ENCODE data around the gene ZBTB48.
"Not testable (repeated sequence)": the region's sequence is repeated elsewhere in the genome, so short reads cannot be mapped to it uniquely, and the experiment has no call there.

ZBTB48 gene

DNA sequence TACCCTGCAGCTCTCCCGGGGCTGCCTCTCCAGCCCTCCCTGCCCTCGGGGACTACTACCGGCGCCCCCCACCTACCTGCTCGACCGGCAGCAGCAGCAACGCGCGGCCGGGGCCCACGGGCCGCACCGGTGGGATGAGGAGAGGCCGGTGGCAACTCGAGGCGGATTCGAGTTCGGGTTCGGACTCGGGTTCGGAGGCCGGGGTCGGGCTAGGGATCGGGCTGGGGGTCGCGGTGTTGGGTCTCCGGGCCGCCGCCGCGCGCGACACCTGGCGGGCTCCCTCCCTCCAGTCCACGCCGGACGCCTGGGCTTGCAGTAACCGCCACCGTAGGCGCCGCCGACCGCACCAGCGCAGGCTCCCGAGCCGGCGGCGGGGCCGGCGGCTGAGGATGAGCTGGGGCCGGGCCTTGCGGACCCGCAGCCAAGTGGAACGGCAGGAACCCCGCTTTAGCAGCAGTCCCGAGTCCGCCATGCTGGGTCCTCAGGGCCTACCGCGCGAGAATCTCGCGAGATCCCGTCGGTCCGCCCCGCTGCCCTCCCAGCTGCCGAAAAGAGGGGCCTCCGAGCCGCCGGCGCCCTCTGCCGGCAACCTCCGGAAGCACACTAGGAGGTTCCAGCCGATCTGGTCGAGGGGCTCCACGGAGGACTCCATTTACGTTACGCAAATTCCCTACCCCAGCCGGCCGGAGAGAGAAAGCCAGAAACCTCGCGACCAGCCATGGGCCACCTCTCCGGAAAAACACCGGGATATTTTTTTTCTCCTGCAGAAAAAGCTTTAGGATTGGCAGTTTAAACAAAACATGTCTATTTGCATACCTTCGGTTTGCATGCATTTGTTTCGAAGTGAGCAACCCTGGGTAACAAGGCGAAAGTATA is 25.5 kb upstream of the ZBTB48 start, which contains the start of gene NOL9:
TSS of gene NOL9 (minus strand) at position 483 of the 876 bp plus-strand sequence. CDS start at position 472, 11 bp downstream.
- H3K27me3 ChIP-seq (ENCODE audit: control insufficient read depth, insufficient read depth, low read length), result no peaks in the 10 kb centered on the region
- peak within 1 kb of the TSS; percentile 89 for H3K4me3 ChIP-seq (ENCODE audit: low read length)
- H3K9ac ChIP-seq (ENCODE audit: low read length), result peak within 1 kb of the TSS; percentile 91
- peaks cover 11% of the 10 kb centered on the region for H3K36me3 ChIP-seq (ENCODE audit: control insufficient read depth, low read depth, low read length)
- no peak within 1 kb of the TSS for H3K27ac ChIP-seq (ENCODE audit: low read length)
- H3K4me1 ChIP-seq (ENCODE audit: control insufficient read depth, low read depth, low read length), result peaks cover 12% of the 10 kb centered on the region
- H3K9me3 ChIP-seq (ENCODE audit: control insufficient read depth, low read depth, low read length), result no peaks in the 10 kb centered on the region

DNA sequence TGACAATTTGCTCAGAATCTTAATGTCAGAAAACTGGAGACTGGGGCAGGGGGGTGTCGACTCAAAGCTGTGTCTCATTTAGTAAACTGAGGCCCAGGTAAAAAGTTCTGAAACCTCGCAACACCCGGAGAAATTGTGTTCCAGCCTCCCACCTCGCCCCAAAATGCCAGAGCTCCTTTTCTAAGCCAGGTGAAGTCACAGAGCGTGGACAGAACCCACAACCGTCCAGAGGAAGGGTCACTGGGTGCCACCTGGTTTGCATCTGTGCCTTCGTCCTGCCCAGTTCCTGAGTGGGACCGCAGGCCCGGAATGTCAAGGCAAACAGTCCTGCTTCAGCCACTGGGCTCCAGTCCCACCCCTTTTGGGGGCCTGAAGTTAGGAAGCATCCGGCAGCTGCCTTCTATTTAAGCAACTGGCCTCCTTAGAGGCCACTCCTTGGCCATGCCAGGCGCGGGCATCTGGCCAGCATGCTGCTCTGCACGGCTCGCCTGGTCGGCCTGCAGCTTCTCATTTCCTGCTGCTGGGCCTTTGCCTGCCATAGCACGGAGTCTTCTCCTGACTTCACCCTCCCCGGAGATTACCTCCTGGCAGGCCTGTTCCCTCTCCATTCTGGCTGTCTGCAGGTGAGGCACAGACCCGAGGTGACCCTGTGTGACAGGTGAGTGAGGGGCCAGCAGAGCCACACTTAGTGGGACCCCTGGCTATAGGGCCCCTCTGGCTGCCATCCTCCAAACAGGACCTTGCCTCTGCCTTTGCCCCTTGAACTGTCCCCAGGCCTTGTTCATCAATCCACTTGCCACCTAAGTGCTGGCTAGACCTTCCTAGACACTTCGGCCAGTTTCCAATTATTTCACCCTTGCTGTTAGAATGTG is 24.7 kb upstream of the ZBTB48 start, which contains the start of gene TAS1R1:
TSS of gene TAS1R1 (plus strand) at position 401 of the 872 bp plus-strand sequence. CDS start at position 468, 67 bp downstream.
- Histone ChIP-seq H3K4me3 (ENCODE audit: low read length) (peak within 1 kb of the TSS; percentile 89), H3K27me3 (ENCODE audit: control insufficient read depth, insufficient read depth, low read length) (no peaks in the 10 kb centered on the region), H3K9ac (ENCODE audit: low read length) (peak within 1 kb of the TSS; percentile 91), H3K4me1 (ENCODE audit: control insufficient read depth, low read depth, low read length) (peaks cover 12% of the 10 kb centered on the region), H3K36me3 (ENCODE audit: control insufficient read depth, low read depth, low read length) (peaks cover 3% of the 10 kb centered on the region), H3K27ac (ENCODE audit: low read length) (no peak within 1 kb of the TSS), H3K9me3 (ENCODE audit: control insufficient read depth, low read depth, low read length) (no peaks in the 10 kb centered on the region)

DNA sequence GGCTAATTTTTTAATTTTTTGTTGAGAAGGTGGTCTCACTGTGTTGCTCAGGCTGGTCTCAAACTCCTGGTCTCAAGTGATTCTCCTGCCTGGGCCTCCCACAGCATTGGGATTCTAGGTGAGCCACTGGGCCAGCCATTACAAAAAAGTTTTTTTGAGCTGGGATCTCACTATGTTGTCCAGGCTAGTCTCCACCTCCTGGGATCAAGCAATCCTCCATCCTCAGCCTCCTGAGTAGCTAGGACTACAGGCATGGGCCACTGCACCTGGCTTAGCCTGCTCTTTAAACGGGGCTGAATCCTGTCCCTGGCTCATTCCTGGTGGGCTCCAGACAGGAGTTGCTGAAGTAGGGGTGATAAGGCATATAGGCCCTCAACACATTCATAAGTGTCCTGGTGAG is 22.2 kb upstream of the ZBTB48 start:
- Histone ChIP-seq H3K4me1 (ENCODE audit: control insufficient read depth, low read depth, low read length) (peaks cover 12% of the 10 kb centered on the region), H3K36me3 (ENCODE audit: control insufficient read depth, low read depth, low read length) (no peaks in the 10 kb centered on the region), H3K27me3 (ENCODE audit: control insufficient read depth, insufficient read depth, low read length) (no peaks in the 10 kb centered on the region), H3K27ac (ENCODE audit: low read length) (no peak overlapping the region), H3K9me3 (ENCODE audit: control insufficient read depth, low read depth, low read length) (no peaks in the 10 kb centered on the region), H3K9ac (ENCODE audit: low read length) (no peak overlapping the region), H3K4me3 (ENCODE audit: low read length) (no peak overlapping the region)

DNA sequence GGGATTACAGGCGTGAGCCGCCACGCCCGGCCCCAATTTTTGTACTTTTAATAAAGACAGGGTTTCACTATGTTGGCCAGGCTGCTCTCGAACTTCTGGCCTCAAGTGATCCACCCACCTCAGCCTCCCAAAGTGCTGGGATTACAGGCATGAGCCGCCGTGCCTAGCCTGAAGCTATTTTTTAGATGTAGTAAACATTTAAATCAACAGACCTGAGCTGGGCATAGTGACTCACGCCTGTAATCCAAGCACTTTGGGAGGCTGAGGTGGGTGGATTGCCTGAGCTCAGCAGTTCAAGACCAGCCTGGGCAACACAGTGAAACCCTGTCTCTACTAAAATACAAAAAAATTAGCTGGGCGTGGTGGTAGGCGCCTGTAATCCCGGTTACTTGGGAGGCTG is 20.6 kb upstream of the ZBTB48 start:
- H3K9me3 ChIP-seq (ENCODE audit: control insufficient read depth, low read depth, low read length); H3K4me3 ChIP-seq (ENCODE audit: low read length); H3K36me3 ChIP-seq (ENCODE audit: control insufficient read depth, low read depth, low read length); H3K27ac ChIP-seq (ENCODE audit: low read length); H3K4me1 ChIP-seq (ENCODE audit: control insufficient read depth, low read depth, low read length); H3K27me3 ChIP-seq (ENCODE audit: control insufficient read depth, insufficient read depth, low read length); H3K9ac ChIP-seq (ENCODE audit: low read length): not testable (repeated sequence)

DNA sequence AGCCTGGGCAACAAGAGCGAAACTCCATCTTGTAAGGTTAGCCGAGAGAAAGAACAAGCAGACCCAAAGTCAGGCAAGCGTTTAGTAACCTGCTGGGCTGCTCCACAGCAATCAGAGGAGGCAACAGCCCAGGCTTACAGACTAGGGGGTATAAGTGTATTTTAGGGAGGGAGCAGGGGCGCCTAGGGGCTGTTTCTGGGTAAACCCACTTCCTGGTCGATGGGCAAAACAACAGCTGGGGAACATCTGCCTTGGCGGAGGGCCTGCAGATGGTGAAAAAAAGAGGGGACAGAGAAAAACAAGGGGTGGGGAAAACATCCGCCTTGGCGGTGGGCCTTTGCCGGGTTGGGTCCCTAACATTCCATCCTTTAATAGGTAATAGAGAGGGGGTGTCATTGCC is 19.5 kb upstream of the ZBTB48 start:
- Histone ChIP-seq H3K27me3 (ENCODE audit: control insufficient read depth, insufficient read depth, low read length) (no peaks in the 10 kb centered on the region), H3K36me3 (ENCODE audit: control insufficient read depth, low read depth, low read length) (no peaks in the 10 kb centered on the region), H3K9ac (ENCODE audit: low read length) (no peak overlapping the region), H3K4me1 (ENCODE audit: control insufficient read depth, low read depth, low read length) (no peaks in the 10 kb centered on the region), H3K27ac (ENCODE audit: low read length) (no peak overlapping the region), H3K4me3 (ENCODE audit: low read length) (no peak overlapping the region), H3K9me3 (ENCODE audit: control insufficient read depth, low read depth, low read length) (no peaks in the 10 kb centered on the region)

DNA sequence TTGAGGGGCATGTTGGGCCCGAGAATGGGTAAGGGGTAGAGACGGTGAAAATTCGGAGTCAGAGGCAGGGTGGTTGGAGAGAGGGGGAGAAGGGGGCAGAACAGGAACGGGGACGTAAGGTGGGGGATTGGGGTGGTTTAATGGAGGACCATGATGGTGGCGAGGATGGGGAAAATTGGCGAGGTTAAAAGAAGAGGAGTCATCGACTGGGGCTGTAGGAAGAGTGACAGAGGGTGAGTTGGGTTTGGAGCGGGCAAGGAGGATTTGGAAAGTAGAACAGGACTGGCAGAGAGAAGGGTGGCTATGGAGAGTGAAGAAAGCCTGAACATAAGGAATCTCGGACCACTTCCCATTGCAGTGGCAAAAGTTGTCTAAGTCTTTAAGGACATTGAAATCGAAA is 10.8 kb upstream of the ZBTB48 start:
- H3K9me3 ChIP-seq (ENCODE audit: control insufficient read depth, low read depth, low read length), result no peaks in the 10 kb centered on the region
- H3K4me3 ChIP-seq (ENCODE audit: low read length), result no peak overlapping the region
- H3K36me3 ChIP-seq (ENCODE audit: control insufficient read depth, low read depth, low read length), result no peaks in the 10 kb centered on the region
- no peaks in the 10 kb centered on the region for H3K4me1 ChIP-seq (ENCODE audit: control insufficient read depth, low read depth, low read length)
- no peaks in the 10 kb centered on the region for H3K27me3 ChIP-seq (ENCODE audit: control insufficient read depth, insufficient read depth, low read length)
- no peak overlapping the region for H3K9ac ChIP-seq (ENCODE audit: low read length)
- H3K27ac ChIP-seq (ENCODE audit: low read length), result no peak overlapping the region

DNA sequence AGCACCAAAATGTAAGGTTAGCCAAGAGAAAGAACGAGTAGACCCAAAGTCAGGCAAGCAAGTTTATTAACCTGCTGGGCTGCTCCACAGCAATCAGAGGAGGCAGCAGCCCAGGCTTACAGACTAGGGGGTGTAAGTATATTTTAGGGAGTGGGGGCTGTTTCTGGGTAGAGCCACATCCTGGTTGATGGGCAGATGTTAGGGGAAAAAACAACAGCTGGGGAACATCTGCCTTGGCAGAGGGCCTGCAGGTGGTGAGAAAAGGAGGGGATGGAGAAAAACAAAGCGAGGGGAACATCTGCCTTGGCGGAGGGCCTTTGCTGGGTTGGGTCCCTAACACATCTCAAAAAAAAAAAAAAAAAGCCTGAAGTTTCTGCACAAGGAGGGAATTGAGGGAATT is 9.7 kb upstream of the ZBTB48 start:
- no peak overlapping the region for H3K4me3 ChIP-seq (ENCODE audit: low read length)
- H3K27me3 ChIP-seq (ENCODE audit: control insufficient read depth, insufficient read depth, low read length), result no peaks in the 10 kb centered on the region
- H3K9ac ChIP-seq (ENCODE audit: low read length), result no peak overlapping the region
- no peak overlapping the region for H3K27ac ChIP-seq (ENCODE audit: low read length)
- H3K36me3 ChIP-seq (ENCODE audit: control insufficient read depth, low read depth, low read length), result no peaks in the 10 kb centered on the region
- no peaks in the 10 kb centered on the region for H3K4me1 ChIP-seq (ENCODE audit: control insufficient read depth, low read depth, low read length)
- H3K9me3 ChIP-seq (ENCODE audit: control insufficient read depth, low read depth, low read length), result no peaks in the 10 kb centered on the region

DNA sequence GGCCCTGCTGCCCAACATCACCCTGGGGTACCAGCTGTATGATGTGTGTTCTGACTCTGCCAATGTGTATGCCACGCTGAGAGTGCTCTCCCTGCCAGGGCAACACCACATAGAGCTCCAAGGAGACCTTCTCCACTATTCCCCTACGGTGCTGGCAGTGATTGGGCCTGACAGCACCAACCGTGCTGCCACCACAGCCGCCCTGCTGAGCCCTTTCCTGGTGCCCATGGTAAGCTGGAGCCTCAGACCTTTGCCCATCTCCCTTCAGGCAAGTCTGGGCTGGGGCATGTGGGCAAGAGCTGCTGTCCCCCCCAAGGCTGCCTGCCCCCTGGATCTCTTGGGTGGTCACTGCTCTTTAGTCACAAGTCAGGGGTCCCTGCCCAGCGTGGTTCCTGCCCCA is 8.8 kb upstream of the ZBTB48 start:
- Histone ChIP-seq H3K4me3 (ENCODE audit: low read length) (no peak overlapping the region), H3K4me1 (ENCODE audit: control insufficient read depth, low read depth, low read length) (no peaks in the 10 kb centered on the region), H3K36me3 (ENCODE audit: control insufficient read depth, low read depth, low read length) (no peaks in the 10 kb centered on the region), H3K9me3 (ENCODE audit: control insufficient read depth, low read depth, low read length) (no peaks in the 10 kb centered on the region), H3K27ac (ENCODE audit: low read length) (no peak overlapping the region), H3K27me3 (ENCODE audit: control insufficient read depth, insufficient read depth, low read length) (no peaks in the 10 kb centered on the region), H3K9ac (ENCODE audit: low read length) (no peak overlapping the region)

DNA sequence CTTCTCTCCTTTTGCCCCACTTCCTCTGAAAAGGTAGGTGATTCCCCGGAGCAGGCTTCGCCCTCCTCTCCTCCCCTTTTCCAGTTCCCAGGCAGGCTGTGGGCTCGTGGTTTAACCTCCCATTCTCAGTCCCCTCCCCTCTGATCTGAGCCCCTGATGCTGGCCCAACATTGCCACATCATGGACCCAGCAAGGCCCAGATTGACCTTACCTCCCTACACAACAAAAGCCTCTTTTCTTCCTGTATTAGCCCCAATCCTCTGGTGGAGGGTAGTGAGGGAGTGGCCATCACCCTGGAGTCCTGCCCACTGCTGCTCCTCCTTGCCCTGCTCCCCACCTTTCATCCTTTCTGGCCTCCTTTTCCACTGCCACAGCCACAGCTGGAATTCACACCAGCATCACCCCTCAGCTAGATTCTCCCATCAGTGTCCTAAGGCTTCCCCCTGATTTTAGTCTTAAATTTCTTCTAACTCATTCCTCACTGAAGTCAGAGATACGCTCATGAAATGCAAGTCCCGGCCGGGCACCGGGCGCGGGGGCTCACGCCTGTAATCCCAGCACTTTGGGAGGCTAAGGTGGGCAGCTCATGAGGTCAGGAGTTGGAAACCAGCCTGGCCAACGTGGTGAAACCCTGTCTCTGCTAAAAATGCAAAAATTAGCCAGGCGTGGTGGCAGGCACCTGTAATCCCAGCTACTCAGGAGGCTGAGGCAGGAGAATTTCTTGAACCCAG is 7.0 kb upstream of the ZBTB48 start:
- no peaks in the 10 kb centered on the region for H3K27me3 ChIP-seq (ENCODE audit: control insufficient read depth, insufficient read depth, low read length)
- no peak overlapping the region for H3K4me3 ChIP-seq (ENCODE audit: low read length)

DNA sequence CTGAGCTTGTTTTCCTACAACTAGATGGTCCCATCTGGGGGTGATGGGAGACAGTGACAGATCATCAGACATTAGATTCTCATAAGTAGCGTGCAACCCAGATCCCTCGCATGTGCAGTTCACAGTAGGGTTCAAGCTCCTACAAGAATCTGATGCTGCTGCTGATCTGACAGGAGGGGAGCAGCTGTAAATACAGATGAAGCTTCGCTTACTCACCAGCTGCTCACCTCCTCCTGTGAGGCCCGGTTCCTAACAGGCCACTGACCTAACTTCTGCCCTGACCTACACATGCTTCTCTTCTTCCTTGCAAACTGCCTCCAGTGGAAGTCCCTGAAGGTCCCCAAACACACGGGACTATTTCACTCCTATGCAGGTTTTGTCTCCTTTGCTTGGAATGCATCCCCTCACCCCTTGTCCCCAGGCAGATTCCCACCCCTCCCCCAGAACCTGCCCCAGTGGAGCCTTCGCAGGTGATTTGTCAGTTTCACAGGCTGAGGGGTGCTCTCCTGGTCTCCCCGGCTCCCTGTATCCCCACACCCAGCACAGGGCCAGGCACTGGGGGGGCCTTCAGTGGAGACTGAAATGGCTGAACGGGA is 5.7 kb upstream of the ZBTB48 start:
- Histone ChIP-seq H3K4me1 (ENCODE audit: control insufficient read depth, low read depth, low read length) (no peaks in the 10 kb centered on the region), H3K4me3 (ENCODE audit: low read length) (no peak overlapping the region), H3K27me3 (ENCODE audit: control insufficient read depth, insufficient read depth, low read length) (no peaks in the 10 kb centered on the region), H3K27ac (ENCODE audit: low read length) (no peak overlapping the region), H3K9ac (ENCODE audit: low read length) (no peak overlapping the region), H3K36me3 (ENCODE audit: control insufficient read depth, low read depth, low read length) (no peaks in the 10 kb centered on the region), H3K9me3 (ENCODE audit: control insufficient read depth, low read depth, low read length) (no peaks in the 10 kb centered on the region)

More for the DNA sequence above, 7.0 kb upstream of the ZBTB48 start:
- Histone ChIP-seq H3K36me3 (ENCODE audit: control insufficient read depth, low read depth, low read length) (no peaks in the 10 kb centered on the region), H3K27ac (ENCODE audit: low read length) (no peak overlapping the region), H3K4me1 (ENCODE audit: control insufficient read depth, low read depth, low read length) (no peaks in the 10 kb centered on the region), H3K9me3 (ENCODE audit: control insufficient read depth, low read depth, low read length) (no peaks in the 10 kb centered on the region), H3K9ac (ENCODE audit: low read length) (no peak overlapping the region)

DNA sequence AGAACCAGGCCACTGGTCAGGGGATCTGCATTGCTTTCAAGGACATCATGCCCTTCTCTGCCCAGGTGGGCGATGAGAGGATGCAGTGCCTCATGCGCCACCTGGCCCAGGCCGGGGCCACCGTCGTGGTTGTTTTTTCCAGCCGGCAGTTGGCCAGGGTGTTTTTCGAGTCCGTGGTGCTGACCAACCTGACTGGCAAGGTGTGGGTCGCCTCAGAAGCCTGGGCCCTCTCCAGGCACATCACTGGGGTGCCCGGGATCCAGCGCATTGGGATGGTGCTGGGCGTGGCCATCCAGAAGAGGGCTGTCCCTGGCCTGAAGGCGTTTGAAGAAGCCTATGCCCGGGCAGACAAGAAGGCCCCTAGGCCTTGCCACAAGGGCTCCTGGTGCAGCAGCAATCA is 5.0 kb upstream of the ZBTB48 start:
- H3K9me3 ChIP-seq (ENCODE audit: control insufficient read depth, low read depth, low read length), result no peaks in the 10 kb centered on the region
- H3K4me1 ChIP-seq (ENCODE audit: control insufficient read depth, low read depth, low read length), result no peaks in the 10 kb centered on the region
- no peak overlapping the region for H3K4me3 ChIP-seq (ENCODE audit: low read length)
- no peaks in the 10 kb centered on the region for H3K27me3 ChIP-seq (ENCODE audit: control insufficient read depth, insufficient read depth, low read length)
- no peak overlapping the region for H3K27ac ChIP-seq (ENCODE audit: low read length)
- H3K36me3 ChIP-seq (ENCODE audit: control insufficient read depth, low read depth, low read length), result no peaks in the 10 kb centered on the region
- no peak overlapping the region for H3K9ac ChIP-seq (ENCODE audit: low read length)

All from iPS-18a (cell line).